Adrenal gland (tissue), 12 donors: ENCODE data around the gene GPR35. TPM values are rescaled to one million over a fixed set of nuclear protein-coding genes. Genes with fewer than 3 reads are reported as not detected.

Experiments used
- DNase-seq, 7 donors: peaks; one replicate each; pipeline ENCODE4 v3.0.0-alpha.2; 2019 to 2020
- H3K27ac ChIP-seq, 5 donors: fragments of 200-600 bp; sonication (generic) in 4 of 5; 1 replicate in 3 of 5; 2 replicates in 2 of 5; pipeline versions ENCODE4 v1.5.1 to v1.8.0; 2016 to 2020; ENCODE audit warnings: mild to moderate bottlenecking in 1 of 5
- H3K27me3 ChIP-seq: fragments of 200-600 bp; 2 replicates; pipeline ENCODE4 v1.8.0; 2021
- H3K36me3 ChIP-seq, 2 donors: fragments of 200-600 bp; replicated peaks in 1 of 2; 1 replicate in 1 of 2; 2 replicates in 1 of 2; pipeline versions ENCODE4 v1.5.1 to v1.8.0; 2018 to 2022
- H3K4me1 ChIP-seq, 2 donors: fragments of 200-600 bp; replicated peaks in 1 of 2; 1 replicate in 1 of 2; 2 replicates in 1 of 2; pipeline versions ENCODE4 v1.5.1 to v1.8.0; 2018 to 2021
- H3K4me3 ChIP-seq, 4 donors: fragments of 200-600 bp; sonication (generic) in 3 of 4; one replicate each; pipeline ENCODE4 v1.5.1; 2016 to 2018
- H3K9me3 ChIP-seq, 3 donors: fragments of 200-600 bp; sonication (generic) in 1 of 3; replicated peaks in 1 of 3; 1 replicate in 2 of 3; 2 replicates in 1 of 3; pipeline versions ENCODE4 v1.5.1 to v1.8.0; 2016 to 2021
- POLR2A ChIP-seq, 2 donors: fragments of 450-650 bp; IDR thresholded peaks; one replicate each; pipeline ENCODE4 v1.6.1; 2017; ENCODE audit warnings: antibody characterized with exemption in 2 of 2, mild to moderate bottlenecking in 2 of 2, moderate library complexity in 1 of 2
- WGBS, 4 donors: extraction: QIAGEN DNeasy Blood & Tissue Kit in 2 of 4; methylation state at CpG; one replicate each; pipeline versions ENCODE4 v1.1.5 to v1.1.7; 2013 to 2017; 5-methylcytosine and 5-hydroxymethylcytosine counted together
- intact Hi-C, 2 donors: fragments of 100-400 bp; cut with DNase I; formaldehyde crosslinking; loops; one replicate each; pipeline versions ENCODE4 v1.14.1 to v1.15.0; 2022 to 2023
- polyA plus RNA-seq, 3 donors: library from polyadenylated mRNA; stranded (reverse); fragments of 200-250 nt in 2 of 3; fragments of 350-450 nt in 1 of 3; fragmentation: Illumina TruSeq in 1 of 3; extraction: RNeasy Lipid Tissue Mini Kit (QIAGEN cat#74804) in 1 of 3; gene quantifications; one replicate each; pipeline ENCODE4 v1.2.3, GENCODE V29; 2013 to 2014
- total RNA-seq, 9 donors: library from RNA; depleted of rRNA in 4 of 9; stranded (reverse); fragments of >200 nt in 4 of 9; fragments of 120-200 nt in 1 of 9; fragmentation: NEBNext Ultra II Directional in 1 of 9; extraction: Animal tissue kit (Norgen Biotek cat#: 25700) in 1 of 9; gene quantifications; one replicate each; pipeline versions ENCODE4 v1.1.0 to v1.2.4, GENCODE V29; 2013 to 2023
- TF ChIP-seq, protein P1 (sequence below), 6 experiments: fragments of 450-650 bp in 4 of 6; fragments of 200-600 bp in 2 of 6; sonication (generic) in 1 of 6; IDR thresholded peaks; 1 replicate in 5 of 6; 2 replicates in 1 of 6; pipeline versions ENCODE4 v1.5.1 to v1.8.0; 2016 to 2021; ENCODE audit warnings: antibody characterized with exemption in 6 of 6, mild to moderate bottlenecking in 2 of 6, moderate library complexity in 1 of 6
- donor health status: healthy with polysubstance abuse.
- donor health status: Bipolar disorder and iron deficiency.
- donor health status: DM: yes; HTN: yes; CAD: no.
- donor health status: DM: no; HTN: no; CAD: no.
- donor health status: DM: no; HTN: no; CAD: no.
- donor health status: DM: yes; HTN: yes; CAD: no.

The GPR35 gene
- total and polyA plus RNA-seq, 12 donors: 0.07 to 5.7 (median 1.0) TPM; not detected in 1

DNA sequence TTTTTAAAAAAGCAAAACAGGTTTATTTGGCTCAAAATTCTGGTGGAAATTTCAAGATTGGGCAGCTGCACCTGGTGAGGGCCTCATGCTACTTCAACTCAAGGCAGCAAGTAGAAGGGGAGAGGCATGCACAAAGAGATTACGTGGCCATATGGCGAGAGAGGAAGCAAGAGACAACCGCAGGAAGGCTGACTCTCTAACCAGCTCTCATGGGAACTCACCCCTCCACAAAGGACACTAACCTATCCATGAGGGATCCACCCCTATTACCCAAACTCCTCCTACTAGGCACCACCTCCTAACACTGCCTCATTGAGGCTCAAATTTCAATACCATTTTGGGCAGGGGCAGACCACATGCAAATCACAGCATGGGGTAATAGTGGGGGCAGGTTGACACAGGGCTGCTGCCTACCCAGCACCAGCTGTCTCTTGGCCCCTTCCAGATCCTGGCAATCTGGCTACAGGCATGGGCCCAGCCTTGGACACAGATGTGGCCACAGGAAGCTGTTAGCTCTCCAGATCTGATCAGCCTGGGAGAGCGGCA, 40.7 kb upstream of the GPR35 start:
- Histone ChIP-seq H3K4me3 (no peak overlapping the region), H3K27me3 (no peaks in the 10 kb centered on the region), H3K27ac (no peak overlapping the region), H3K9me3 (no peaks in the 10 kb centered on the region), H3K4me1 (peaks cover 37 to 43% of the 10 kb centered on the region in 2 donors), H3K36me3 (no peaks in the 10 kb centered on the region)
- TF ChIP-seq, protein P1, sequence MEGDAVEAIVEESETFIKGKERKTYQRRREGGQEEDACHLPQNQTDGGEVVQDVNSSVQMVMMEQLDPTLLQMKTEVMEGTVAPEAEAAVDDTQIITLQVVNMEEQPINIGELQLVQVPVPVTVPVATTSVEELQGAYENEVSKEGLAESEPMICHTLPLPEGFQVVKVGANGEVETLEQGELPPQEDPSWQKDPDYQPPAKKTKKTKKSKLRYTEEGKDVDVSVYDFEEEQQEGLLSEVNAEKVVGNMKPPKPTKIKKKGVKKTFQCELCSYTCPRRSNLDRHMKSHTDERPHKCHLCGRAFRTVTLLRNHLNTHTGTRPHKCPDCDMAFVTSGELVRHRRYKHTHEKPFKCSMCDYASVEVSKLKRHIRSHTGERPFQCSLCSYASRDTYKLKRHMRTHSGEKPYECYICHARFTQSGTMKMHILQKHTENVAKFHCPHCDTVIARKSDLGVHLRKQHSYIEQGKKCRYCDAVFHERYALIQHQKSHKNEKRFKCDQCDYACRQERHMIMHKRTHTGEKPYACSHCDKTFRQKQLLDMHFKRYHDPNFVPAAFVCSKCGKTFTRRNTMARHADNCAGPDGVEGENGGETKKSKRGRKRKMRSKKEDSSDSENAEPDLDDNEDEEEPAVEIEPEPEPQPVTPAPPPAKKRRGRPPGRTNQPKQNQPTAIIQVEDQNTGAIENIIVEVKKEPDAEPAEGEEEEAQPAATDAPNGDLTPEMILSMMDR (IDR thresholded peaks at IDR 0.05): no peak
- TF ChIP-seq POLR2A (IDR thresholded peaks at IDR 0.05): no peak
- intact Hi-C loops: no loop called here
- DNase-seq: no peak
- 64 to 82% (median 79%) methylated on average over 3 to 4 of the region's 4 CpGs for WGBS, 4 donors

DNA sequence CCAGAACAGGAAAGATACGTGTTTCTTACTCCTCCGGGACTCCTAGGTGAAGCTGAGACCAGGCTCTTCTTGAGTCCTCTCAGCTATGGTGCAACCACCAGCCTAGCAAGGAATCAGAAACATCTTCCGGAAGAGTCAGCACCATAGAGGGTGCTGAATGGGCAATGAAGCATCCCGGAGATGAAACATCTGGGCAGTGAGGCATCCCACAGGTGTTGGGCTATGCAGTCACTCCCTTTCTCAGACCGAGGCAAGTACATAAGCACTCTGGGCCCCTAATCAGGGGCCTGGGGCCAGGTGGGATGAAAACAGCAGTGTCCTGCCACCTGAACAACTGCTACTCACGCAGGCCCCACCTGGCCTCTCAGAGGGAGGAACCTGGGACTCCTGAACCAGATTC, 40.2 kb upstream of the GPR35 start:
- H3K36me3 ChIP-seq: no peaks in the 10 kb centered on the region
- no peak for DNase-seq
- no peak for TF ChIP-seq POLR2A (IDR thresholded peaks at IDR 0.05)
- TF ChIP-seq, protein P1 (IDR thresholded peaks at IDR 0.05): no peak
- H3K27ac ChIP-seq: peak overlapping the region in 1 of 5 donors; percentile 97
- peaks cover 33 to 40% of the 10 kb centered on the region in 2 donors for H3K4me1 ChIP-seq
- peak overlapping the region in 1 of 4 donors; percentile 89 for H3K4me3 ChIP-seq
- H3K9me3 ChIP-seq: no peaks in the 10 kb centered on the region
- no peaks in the 10 kb centered on the region for H3K27me3 ChIP-seq
- intact Hi-C loops: no loop called here
- 77 to 100% (median 79%) methylated on average over 1 to 6 of the region's 6 CpGs for WGBS, 4 donors

DNA sequence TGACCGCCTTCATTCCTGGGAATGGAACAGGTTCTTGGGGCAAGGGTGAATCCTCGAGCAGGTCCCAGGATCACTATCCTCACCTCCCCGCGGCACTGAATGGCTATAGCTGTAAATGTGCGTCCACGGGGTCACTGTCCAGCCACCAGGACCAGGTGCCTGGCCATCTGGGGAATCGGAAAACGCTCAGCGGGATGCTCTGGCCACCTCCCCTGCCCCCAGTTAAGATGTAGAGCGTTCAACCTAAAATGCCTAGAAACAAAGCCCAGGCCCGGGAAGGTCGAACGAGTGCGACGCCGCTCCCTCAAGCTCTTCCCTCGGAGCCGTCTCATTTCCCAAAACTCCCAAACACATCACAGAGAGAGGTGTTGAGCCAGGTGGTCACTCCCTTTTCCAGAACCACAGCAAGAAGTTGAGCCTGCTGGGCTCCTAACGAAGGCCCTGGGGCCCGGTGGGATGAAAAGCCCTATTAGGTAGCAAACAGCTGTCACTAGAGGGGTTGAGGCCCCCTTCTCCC, 39.5 kb upstream of the GPR35 start:
- peaks cover 0 to 1% of the 10 kb centered on the region in 2 donors for H3K36me3 ChIP-seq
- peak overlapping the region; percentile 67 to 98 (median 96) for H3K27ac ChIP-seq
- 3 to 6% (median 4%) methylated on average over 17 to 20 of the region's 20 CpGs; no CpG with 5 or more reads in 1 of the 4 donors for WGBS, 4 donors
- peak overlapping the region; percentile 57 to 89 (median 74) for H3K4me3 ChIP-seq
- no peak for DNase-seq
- TF ChIP-seq, protein P1 (IDR thresholded peaks at IDR 0.05): no peak
- no peak for TF ChIP-seq POLR2A (IDR thresholded peaks at IDR 0.05)
- no peaks in the 10 kb centered on the region for H3K9me3 ChIP-seq
- no peaks in the 10 kb centered on the region for H3K27me3 ChIP-seq
- H3K4me1 ChIP-seq: peaks cover 27 to 38% of the 10 kb centered on the region in 2 donors
- intact Hi-C loops: no loop called here

DNA sequence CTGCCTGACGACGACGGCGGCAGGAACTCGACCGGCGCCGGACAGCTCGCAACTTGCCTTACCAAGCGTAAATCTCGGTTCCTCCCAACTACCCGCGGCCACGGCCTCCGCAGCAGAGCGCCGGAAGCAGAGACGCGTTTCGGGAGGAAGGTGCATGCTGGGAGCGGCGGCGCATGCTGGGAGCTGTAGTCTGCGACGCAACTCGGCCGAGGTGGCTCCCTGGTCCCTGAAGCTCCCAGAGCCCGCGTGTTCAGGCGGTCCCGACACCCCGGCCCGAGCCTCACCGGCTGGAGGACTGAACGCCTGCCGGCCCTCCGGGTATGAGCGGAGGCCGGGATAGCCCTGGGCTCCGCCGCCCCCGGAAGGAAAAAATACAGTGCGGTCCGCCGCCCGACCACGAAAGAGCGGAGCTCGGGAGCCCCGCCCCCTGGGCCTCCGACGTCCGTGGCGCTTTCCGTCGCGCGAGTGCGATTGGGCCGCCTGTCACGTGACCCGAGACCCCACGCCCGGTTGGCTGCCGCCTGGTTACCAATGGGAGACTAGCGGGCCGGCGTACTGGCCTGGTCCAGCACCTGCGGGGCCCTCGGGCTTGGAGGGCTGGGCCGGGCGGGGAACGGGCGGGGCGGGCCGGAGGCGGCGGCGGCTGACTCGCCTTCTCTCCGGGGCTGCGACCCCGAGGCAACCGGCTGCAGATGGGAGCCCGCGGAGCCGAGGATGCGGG, 38.9 kb upstream of the GPR35 start, which contains the start of gene CAPN10:
Gene CAPN10, plus strand, starts transcription at position 537 of the 721 bp plus-strand sequence. Its CDS starts 178 bp downstream, at position 715.
- Histone ChIP-seq H3K9me3 (no peaks in the 10 kb centered on the region), H3K4me1 (peaks cover 27 to 38% of the 10 kb centered on the region in 2 donors), H3K4me3 (peak within 1 kb of the TSS; percentile 68 to 89 (median 84)), H3K27ac (peak within 1 kb of the TSS; percentile 67 to 98 (median 96)), H3K36me3 (peaks cover 0 to 8% of the 10 kb centered on the region in 2 donors), H3K27me3 (no peaks in the 10 kb centered on the region)
- intact Hi-C loops: no loop called here
- 0 to 1% (median 0%) methylated on average over 8 to 88 of the region's 88 CpGs; no CpG with 5 or more reads in 1 of the 4 donors for WGBS, 4 donors
- TF ChIP-seq, protein P1 (IDR thresholded peaks at IDR 0.05): peak in 1 of 6 experiments; percentile 1
- peak; percentile 47 to 70 for TF ChIP-seq POLR2A (IDR thresholded peaks at IDR 0.05)
- peak; percentile 98 to 99 (median 99) for DNase-seq
